Measurements from ENCODE around the gene XCL1. TPM values are rescaled to one million over a fixed set of nuclear protein-coding genes. Genes with fewer than 3 reads are reported as not detected.
A peak's percentile ranks its signal among the peaks of the same experiment; 100 is the strongest.

Gene XCL1
- total RNA-seq, 1 donor from 2014 or later, result not detected

GRCh38 chr1:168606096-168606495 lies 29.7 kb downstream of the XCL1 start:
- no peaks in the 10 kb centered on the region for H3K79me2 ChIP-seq (ENCODE audit: low read depth)
- H3K4me1 Mint-ChIP-seq, result peaks cover 23% of the 10 kb centered on the region
- no peaks in the 10 kb centered on the region for H3K27me3 ChIP-seq
- H3K4me3 Mint-ChIP-seq, result no peak overlapping the region
- H3K9ac ChIP-seq, result no peak overlapping the region
- TF ChIP-seq EZH2phosphoT487 (IDR thresholded peaks at IDR 0.05) (no peak), EZH2 (IDR thresholded peaks at IDR 0.05) (no peak), CTCF (IDR thresholded peaks at IDR 0.05) (no peak)
- H3K9me3 ChIP-seq (ENCODE audit: low read depth), result no peaks in the 10 kb centered on the region
- H3K4me2 ChIP-seq, result no peak overlapping the region
- H2AFZ ChIP-seq (replicated peaks), result no peak overlapping the region
- no peaks in the 10 kb centered on the region for H4K20me1 ChIP-seq (ENCODE audit: low read depth)
- H3K36me3 Mint-ChIP-seq, result no peaks in the 10 kb centered on the region
- H3K4me3 ChIP-seq, result no peak overlapping the region
- H3K9me3 Mint-ChIP-seq, result no peaks in the 10 kb centered on the region
- no peak overlapping the region for H3K27ac ChIP-seq
- peaks cover 10% of the 10 kb centered on the region for H3K4me1 ChIP-seq
- H3K36me3 ChIP-seq, result no peaks in the 10 kb centered on the region
- DNase-seq (ENCODE audit: low spot score), result no peak
- H3K27ac Mint-ChIP-seq, result no peak overlapping the region
- H3F3A ChIP-seq (ENCODE audit: low read depth), result no peaks in the 10 kb centered on the region
- peaks cover 6% of the 10 kb centered on the region for H3K27me3 Mint-ChIP-seq (ENCODE audit: insufficient read depth, low read depth)

GRCh38 chr1:168607872-168608428 lies 31.5 kb downstream of the XCL1 start:
- Histone ChIP-seq H3F3A (ENCODE audit: low read depth) (no peaks in the 10 kb centered on the region), H3K36me3 (no peaks in the 10 kb centered on the region), H4K20me1 (ENCODE audit: low read depth) (no peaks in the 10 kb centered on the region), H2AFZ (replicated peaks) (no peak overlapping the region), H3K79me2 (ENCODE audit: low read depth) (no peaks in the 10 kb centered on the region), H3K4me1 (peaks cover 10% of the 10 kb centered on the region), H3K27me3 (no peaks in the 10 kb centered on the region), H3K4me3 (no peak overlapping the region), H3K27ac (no peak overlapping the region), H3K9ac (no peak overlapping the region), H3K9me3 (ENCODE audit: low read depth) (no peaks in the 10 kb centered on the region), H3K4me2 (no peak overlapping the region)
- Mint-ChIP-seq H3K9me3 (no peaks in the 10 kb centered on the region), H3K27me3 (ENCODE audit: insufficient read depth, low read depth) (peaks cover 6% of the 10 kb centered on the region), H3K36me3 (no peaks in the 10 kb centered on the region), H3K4me1 (peaks cover 29% of the 10 kb centered on the region), H3K27ac (no peak overlapping the region), H3K4me3 (no peak overlapping the region)
- TF ChIP-seq EZH2 (IDR thresholded peaks at IDR 0.05), result no peak
- no peak for TF ChIP-seq EZH2phosphoT487 (IDR thresholded peaks at IDR 0.05)
- TF ChIP-seq CTCF (IDR thresholded peaks at IDR 0.05), result no peak
- no peak for DNase-seq (ENCODE audit: low spot score)

- Histone ChIP-seq H2AFZ (replicated peaks) (peak overlapping the region; percentile 65), H4K20me1 (ENCODE audit: low read depth) (no peaks in the 10 kb centered on the region), H3K9ac (no peak overlapping the region), H3K27me3 (no peaks in the 10 kb centered on the region), H3K36me3 (no peaks in the 10 kb centered on the region), H3K27ac (no peak overlapping the region), H3K79me2 (ENCODE audit: low read depth) (no peaks in the 10 kb centered on the region), H3K9me3 (ENCODE audit: low read depth) (no peaks in the 10 kb centered on the region), H3K4me3 (no peak overlapping the region), H3K4me2 (no peak overlapping the region), H3F3A (ENCODE audit: low read depth) (no peaks in the 10 kb centered on the region), H3K4me1 (peaks cover 19% of the 10 kb centered on the region)
- TF ChIP-seq CTCF (IDR thresholded peaks at IDR 0.05), result no peak
- H3K27me3 Mint-ChIP-seq (ENCODE audit: insufficient read depth, low read depth), result peaks cover 6% of the 10 kb centered on the region
- peak; percentile 45 for DNase-seq (ENCODE audit: low spot score)
- H3K4me3 Mint-ChIP-seq, result no peak overlapping the region
- H3K36me3 Mint-ChIP-seq, result no peaks in the 10 kb centered on the region
- H3K4me1 Mint-ChIP-seq, result peaks cover 40% of the 10 kb centered on the region
- H3K27ac Mint-ChIP-seq, result peak overlapping the region; percentile 78
- no peaks in the 10 kb centered on the region for H3K9me3 Mint-ChIP-seq
Observed at GRCh38 chr1:168608796-168609715, 32.7 kb downstream of the XCL1 start.

Data from neural progenitor cell (in vitro differentiated cells).